GM23338 (cell line): ENCODE measurements around the gene UNC93A. TPM values are rescaled to one million over a fixed set of nuclear protein-coding genes. Genes with fewer than 3 reads are reported as not detected.

Experiments used
- ATAC-seq: fragments of 200-7000 bp; cut with Tn5 transposase; 3 replicates; pipeline ENCODE4 v1.9.1; 2020
- DNase-seq: peaks from one replicate; pipeline ENCODE4 v3.0.0-alpha.2; 2015; ENCODE audit warnings: low spot score
- H2AFZ ChIP-seq: fragments of 200-600 bp; sonication (generic); 2 replicates; pipeline ENCODE4 v1.8.0; 2016; ENCODE audit warnings: antibody characterized with exemption, mild to moderate bottlenecking, moderate library complexity
- H3F3A ChIP-seq: fragments of 200-600 bp; sonication (generic); replicated peaks from 2 replicates; pipeline ENCODE4 v1.8.0; 2017; ENCODE audit warnings: antibody characterized with exemption, mixed run types, low read depth
- H3K27ac ChIP-seq: fragments of 200-600 bp; sonication (generic); 2 replicates; pipeline ENCODE4 v1.6.1; 2016; ENCODE audit warnings: low read depth
- H3K27me3 ChIP-seq: fragments of 200-600 bp; sonication (generic); 2 replicates; pipeline ENCODE4 v1.8.0; 2016; ENCODE audit warnings: mild to moderate bottlenecking, mixed run types, moderate library complexity; ENCODE audit not compliant: insufficient read depth
- H3K36me3 ChIP-seq: fragments of 200-600 bp; sonication (generic); 2 replicates; pipeline ENCODE4 v1.8.0; 2016; ENCODE audit warnings: mild to moderate bottlenecking; ENCODE audit not compliant: insufficient read depth
- H3K4me1 ChIP-seq: fragments of 200-600 bp; sonication (generic); 2 replicates; pipeline ENCODE4 v1.8.0; 2016; ENCODE audit warnings: mild to moderate bottlenecking, moderate library complexity; ENCODE audit not compliant: insufficient read depth
- H3K4me2 ChIP-seq: fragments of 200-600 bp; sonication (generic); 2 replicates; pipeline ENCODE4 v1.7.1; 2017; ENCODE audit warnings: mixed run types
- H3K4me3 ChIP-seq: fragments of 200-600 bp; sonication (generic); 2 replicates; pipeline ENCODE4 v1.6.1; 2016; ENCODE audit warnings: mixed run types
- H3K79me2 ChIP-seq: fragments of 200-600 bp; sonication (generic); replicated peaks from 2 replicates; pipeline ENCODE4 v1.8.0; 2017; ENCODE audit warnings: mild to moderate bottlenecking; ENCODE audit not compliant: insufficient read depth
- H3K9me2 ChIP-seq: fragments of 200-600 bp; sonication (generic); 2 replicates; pipeline ENCODE4 v1.8.0; 2017; ENCODE audit not compliant: insufficient read depth
- H4K20me1 ChIP-seq: fragments of 200-600 bp; sonication (generic); replicated peaks from 2 replicates; pipeline ENCODE4 v1.8.0; 2017; ENCODE audit warnings: mild to moderate bottlenecking; ENCODE audit not compliant: insufficient read depth
- H3K27ac Mint-ChIP-seq: 2 replicates; pipeline ENCODE4 v1.8.0; 2020; ENCODE audit warnings: inconsistent platforms, mild to moderate bottlenecking, moderate library complexity, mixed read lengths
- H3K27me3 Mint-ChIP-seq: 3 replicates; pipeline ENCODE4 v1.8.0; 2022; ENCODE audit warnings: low read depth, mild to moderate bottlenecking, moderate library complexity, mixed read lengths, inconsistent platforms; ENCODE audit not compliant: insufficient read depth, poor library complexity
- H3K36me3 Mint-ChIP-seq: 3 replicates; pipeline ENCODE4 v1.8.0; 2021; ENCODE audit warnings: low read depth, mild to moderate bottlenecking, inconsistent platforms, moderate library complexity, mixed read lengths
- H3K4me1 Mint-ChIP-seq: 3 replicates; pipeline ENCODE4 v1.8.0; 2020; ENCODE audit warnings: mild to moderate bottlenecking, inconsistent platforms, mixed read lengths
- H3K4me3 Mint-ChIP-seq: 3 replicates; pipeline ENCODE4 v1.8.0; 2021; ENCODE audit warnings: moderate library complexity, mild to moderate bottlenecking, inconsistent platforms, mixed read lengths
- H3K9me3 Mint-ChIP-seq: 3 replicates; pipeline ENCODE4 v1.8.0; 2020; ENCODE audit warnings: moderate library complexity, mild to moderate bottlenecking, inconsistent platforms, mixed read lengths
- CREB1 ChIP-seq: fragments of 250-450 bp; sonication (Bioruptor Pico); IDR thresholded peaks from 2 replicates; pipeline ENCODE4 v1.5.0; 2020; ENCODE audit warnings: low read depth, mild to moderate bottlenecking, moderate library complexity
- CTCF ChIP-seq, 2 experiments: fragments of 200-600 bp in 1 of 2; sonication (generic) in 1 of 2; conservative IDR thresholded peaks; 2 replicates each; pipeline versions ENCODE4 v1.5.1 to v1.6.1; 2016 to 2017; ENCODE audit warnings: antibody characterized with exemption in 2 of 2, low read depth in 2 of 2, mild to moderate bottlenecking in 2 of 2, moderate library complexity in 1 of 2
- ETS1 ChIP-seq: IDR thresholded peaks from 2 replicates; pipeline ENCODE4 v1.6.1; 2016; ENCODE audit warnings: antibody characterized with exemption
- EZH2 ChIP-seq: fragments of 200-600 bp; sonication (generic); IDR thresholded peaks from one replicate; pipeline ENCODE4 v1.8.0; 2017; ENCODE audit warnings: antibody characterized with exemption, mild to moderate bottlenecking, low read depth; ENCODE audit not compliant: unreplicated experiment
- EZH2phosphoT487 ChIP-seq: fragments of 200-600 bp; sonication (generic); IDR thresholded peaks from one replicate; pipeline ENCODE4 v1.8.1; 2018; ENCODE audit warnings: antibody characterized with exemption; ENCODE audit not compliant: unreplicated experiment
- JUNB ChIP-seq: IDR thresholded peaks from one replicate; pipeline ENCODE4 v1.6.1; 2016; ENCODE audit warnings: antibody characterized with exemption; ENCODE audit not compliant: unreplicated experiment
- NANOG ChIP-seq: IDR thresholded peaks from 2 replicates; pipeline ENCODE4 v1.6.1; 2016; ENCODE audit warnings: antibody characterized with exemption, borderline replicate concordance
- POLR2AphosphoS5 ChIP-seq: IDR thresholded peaks from 2 replicates; pipeline ENCODE4 v1.6.1; 2016; ENCODE audit warnings: antibody characterized with exemption, low read depth
- REST ChIP-seq: IDR thresholded peaks from one replicate; pipeline ENCODE4 v1.6.1; 2018; ENCODE audit warnings: antibody characterized with exemption; ENCODE audit not compliant: unreplicated experiment
- STAT1 ChIP-seq: IDR thresholded peaks from one replicate; pipeline ENCODE4 v1.6.1; 2016; ENCODE audit warnings: antibody characterized with exemption; ENCODE audit not compliant: unreplicated experiment
- ZNF114 ChIP-seq: fragments of 250-450 bp; sonication (Bioruptor Pico); IDR thresholded peaks from 2 replicates; pipeline ENCODE4 v1.5.0; 2020; ENCODE audit warnings: mild to moderate bottlenecking, moderate library complexity
- ZNF331 ChIP-seq: fragments of 250-450 bp; sonication (Bioruptor Pico); IDR thresholded peaks from 2 replicates; pipeline ENCODE4 v1.5.0; 2020; ENCODE audit warnings: low read depth, mild to moderate bottlenecking, moderate library complexity
- ZNF462 ChIP-seq: fragments of 250-450 bp; sonication (Bioruptor Pico); IDR thresholded peaks from 2 replicates; pipeline ENCODE4 v1.5.0; 2020; ENCODE audit warnings: mild to moderate bottlenecking, moderate library complexity
- polyA plus RNA-seq: library from polyadenylated mRNA; unstranded; fragments of >200 nt; fragmentation: Nextera tagmentation; extraction: Ambion mirVana; gene quantifications from 2 replicates; pipeline ENCODE4 v1.2.1, GENCODE V29; 2016
- total RNA-seq: library from RNA; depleted of rRNA; stranded (reverse); fragments of >200 nt; shearing (Covaris generic); gene quantifications from 2 replicates; pipeline ENCODE4 v1.2.3, GENCODE V29; 2014

Gene UNC93A
- total and polyA plus RNA-seq, 2 experiments from 2014 or later: 0.18 to 0.28 TPM

GRCh38 chr6:167306401-167306998, 15.4 kb downstream of the UNC93A start:
- Histone ChIP-seq H3K4me2 (no peak overlapping the region), H3K27me3 (no peaks in the 10 kb centered on the region), H3K9me2 (no peaks in the 10 kb centered on the region), H3K79me2 (no peaks in the 10 kb centered on the region), H3K27ac (no peak overlapping the region), H3F3A (peaks cover 2% of the 10 kb centered on the region; the same call in 1 of the 2 replicates), H4K20me1 (no peaks in the 10 kb centered on the region), H2AFZ (no peak overlapping the region), H3K36me3 (no peaks in the 10 kb centered on the region), H3K4me1 (peaks cover 10% of the 10 kb centered on the region), H3K4me3 (no peak overlapping the region)
- peaks cover 4% of the 10 kb centered on the region; the same call in 2 of the 3 replicates for H3K36me3 Mint-ChIP-seq
- TF ChIP-seq EZH2: no peak
- TF ChIP-seq ZNF462 (CRISPR knock-in tag): no peak
- no peak for TF ChIP-seq EZH2phosphoT487
- no peak for TF ChIP-seq CREB1
- TF ChIP-seq JUNB: no peak
- TF ChIP-seq REST: no peak
- TF ChIP-seq NANOG: no peak
- no peak for TF ChIP-seq ETS1
- no peak for TF ChIP-seq ZNF331
- no peak for TF ChIP-seq POLR2AphosphoS5
- no peak for TF ChIP-seq CTCF (conservative IDR thresholded peaks at IDR 0.05; ENCODE audit: low read depth in 2 of 2)
- TF ChIP-seq ZNF114 (CRISPR knock-in tag): no peak
- no peak for TF ChIP-seq STAT1
- no peak overlapping the region for H3K4me3 Mint-ChIP-seq
- no peak for ATAC-seq
- H3K27me3 Mint-ChIP-seq: peaks cover 15% of the 10 kb centered on the region
- no peak overlapping the region for H3K27ac Mint-ChIP-seq
- H3K9me3 Mint-ChIP-seq: peaks cover 5% of the 10 kb centered on the region; the same call in 2 of the 3 replicates
- peaks cover 22% of the 10 kb centered on the region for H3K4me1 Mint-ChIP-seq
- DNase-seq: no peak
